Hepatocyte (in vitro differentiated cells): ENCODE data around the gene TUB. TPM values are rescaled to one million over a fixed set of nuclear protein-coding genes. Genes with fewer than 3 reads are reported as not detected.

Experiments used
- DNase-seq: peaks from one replicate; pipeline ENCODE4 v3.0.0-alpha.2; 2016; ENCODE audit warnings: low spot score
- H2AFZ ChIP-seq: fragments of 200-600 bp; sonication (generic); 2 replicates; pipeline ENCODE4 v1.6.0; 2016; ENCODE audit warnings: antibody characterized with exemption, mild to moderate bottlenecking
- H3K27ac ChIP-seq: fragments of 200-600 bp; sonication (generic); 2 replicates; pipeline ENCODE4 v1.5.1; 2016; ENCODE audit warnings: mild to moderate bottlenecking
- H3K27me3 ChIP-seq: fragments of 200-600 bp; sonication (generic); 2 replicates; pipeline ENCODE4 v1.6.1; 2016
- H3K36me3 ChIP-seq: fragments of 200-600 bp; sonication (generic); replicated peaks from 2 replicates; pipeline ENCODE4 v1.5.1; 2016; ENCODE audit warnings: low read depth; ENCODE audit not compliant: insufficient read depth
- H3K4me1 ChIP-seq: fragments of 200-600 bp; sonication (generic); 2 replicates; pipeline ENCODE4 v1.5.1; 2016; ENCODE audit warnings: mild to moderate bottlenecking, moderate library complexity; ENCODE audit not compliant: insufficient read depth
- H3K4me2 ChIP-seq: fragments of 200-600 bp; sonication (generic); 2 replicates; pipeline ENCODE4 v1.6.0; 2016
- H3K4me3 ChIP-seq: fragments of 200-600 bp; sonication (generic); 2 replicates; pipeline ENCODE4 v1.5.1; 2016; ENCODE audit warnings: mild to moderate bottlenecking
- H3K79me2 ChIP-seq: fragments of 200-600 bp; sonication (generic); 2 replicates; pipeline ENCODE4 v1.6.0; 2017; ENCODE audit warnings: mild to moderate bottlenecking
- H3K9me2 ChIP-seq: fragments of 200-600 bp; sonication (generic); replicated peaks from 2 replicates; pipeline ENCODE4 v1.6.0; 2017; ENCODE audit warnings: mild to moderate bottlenecking; ENCODE audit not compliant: insufficient read depth
- H3K9me3 ChIP-seq: fragments of 200-600 bp; sonication (generic); 2 replicates; pipeline ENCODE4 v1.5.1; 2016; ENCODE audit warnings: low read depth, mild to moderate bottlenecking
- H4K20me1 ChIP-seq: fragments of 200-600 bp; sonication (generic); 2 replicates; pipeline ENCODE4 v1.6.0; 2016; ENCODE audit warnings: mild to moderate bottlenecking; ENCODE audit not compliant: insufficient read depth, poor library complexity, severe bottlenecking
- EZH2 ChIP-seq: fragments of 200-600 bp; sonication (generic); IDR thresholded peaks from 2 replicates; pipeline ENCODE4 v1.6.1; 2016; ENCODE audit warnings: antibody characterized with exemption, mild to moderate bottlenecking, borderline replicate concordance
- EZH2phosphoT487 ChIP-seq: fragments of 200-600 bp; sonication (generic); IDR thresholded peaks from one replicate; pipeline ENCODE4 v1.6.1; 2018; ENCODE audit warnings: antibody characterized with exemption, mild to moderate bottlenecking, low read depth, moderate library complexity; ENCODE audit not compliant: unreplicated experiment, severe bottlenecking
- WGBS: methylation state at CpG from one replicate; pipeline ENCODE4 v1.1.6; 2016; ENCODE audit warnings: low lambda C conversion rate; ENCODE audit errors: missing lambda C conversion rate; 5-methylcytosine and 5-hydroxymethylcytosine counted together
- polyA plus RNA-seq: library from polyadenylated mRNA; unstranded; fragments of >200 nt; fragmentation: Nextera tagmentation; extraction: Ambion mirVana; gene quantifications from 2 replicates; pipeline ENCODE4 v1.2.1, GENCODE V29; 2016
- total RNA-seq: library from RNA; depleted of rRNA; stranded (reverse); fragments of >200 nt; gene quantifications from 2 replicates; pipeline ENCODE4 v1.2.3, GENCODE V29; 2014
- TF ChIP-seq, protein P1 (sequence below): fragments of 200-600 bp; sonication (generic); IDR thresholded peaks from 2 replicates; pipeline ENCODE4 v1.5.1; 2016; ENCODE audit warnings: antibody characterized with exemption, mild to moderate bottlenecking; ENCODE audit not compliant: poor library complexity

Gene TUB
- total and polyA plus RNA-seq, 2 experiments from 2014 or later = 5.0 to 18.7 TPM

DNA sequence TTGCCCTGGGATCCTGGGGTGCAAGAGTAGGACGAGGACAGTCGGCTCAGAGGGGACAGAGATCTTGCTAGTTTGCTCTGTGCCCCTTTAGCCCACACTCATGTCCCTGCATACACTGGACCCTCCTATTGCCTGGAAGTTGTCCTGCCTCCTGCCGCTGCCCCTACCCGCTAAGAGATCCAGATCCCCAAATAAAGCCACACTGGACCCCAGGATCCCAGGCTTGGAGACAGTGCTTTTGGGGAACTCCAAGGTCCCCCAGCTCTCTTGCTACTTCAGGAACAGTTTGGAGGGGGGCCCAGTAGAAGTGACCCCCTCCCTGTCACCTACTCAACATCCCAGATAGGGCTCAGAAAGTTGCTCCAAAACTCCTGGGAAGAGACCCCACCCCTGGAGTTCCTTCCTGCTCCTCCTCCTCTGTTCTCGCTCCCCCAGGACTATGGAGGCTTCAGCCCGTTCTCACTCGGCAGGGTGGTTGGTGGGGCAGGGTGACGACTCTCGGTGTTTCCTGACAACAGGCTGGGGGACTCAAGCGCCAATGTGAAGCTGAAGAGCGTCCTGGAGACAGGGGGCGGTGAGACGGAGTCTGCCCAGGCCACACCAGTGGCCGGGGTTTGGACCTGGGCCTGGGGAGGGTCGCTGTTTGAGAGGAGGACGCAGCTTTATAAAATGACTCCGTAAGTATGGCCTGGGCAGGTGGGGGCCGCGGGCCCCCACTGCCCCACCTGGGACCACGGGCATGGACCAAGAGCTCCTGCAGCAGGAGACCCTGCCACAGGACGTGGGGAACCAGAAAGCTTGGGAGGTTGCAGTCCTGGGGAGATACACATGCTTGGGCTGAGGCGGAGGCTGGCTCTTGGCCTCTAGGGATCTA lies 19.2 kb upstream of the TUB start:
- Histone ChIP-seq H3K4me2 (no peak overlapping the region), H3K27me3 (no peaks in the 10 kb centered on the region), H3K9me2 (no peaks in the 10 kb centered on the region), H3K27ac (no peak overlapping the region), H3K9me3 (no peaks in the 10 kb centered on the region), H3K79me2 (no peaks in the 10 kb centered on the region), H4K20me1 (no peaks in the 10 kb centered on the region), H3K4me1 (peaks cover 26% of the 10 kb centered on the region), H2AFZ (no peak overlapping the region), H3K36me3 (no peaks in the 10 kb centered on the region), H3K4me3 (no peak overlapping the region)
- WGBS = 91% methylated on average over 22 of the region's 22 CpGs
- peak; percentile 3 for DNase-seq
- TF ChIP-seq, protein P1, sequence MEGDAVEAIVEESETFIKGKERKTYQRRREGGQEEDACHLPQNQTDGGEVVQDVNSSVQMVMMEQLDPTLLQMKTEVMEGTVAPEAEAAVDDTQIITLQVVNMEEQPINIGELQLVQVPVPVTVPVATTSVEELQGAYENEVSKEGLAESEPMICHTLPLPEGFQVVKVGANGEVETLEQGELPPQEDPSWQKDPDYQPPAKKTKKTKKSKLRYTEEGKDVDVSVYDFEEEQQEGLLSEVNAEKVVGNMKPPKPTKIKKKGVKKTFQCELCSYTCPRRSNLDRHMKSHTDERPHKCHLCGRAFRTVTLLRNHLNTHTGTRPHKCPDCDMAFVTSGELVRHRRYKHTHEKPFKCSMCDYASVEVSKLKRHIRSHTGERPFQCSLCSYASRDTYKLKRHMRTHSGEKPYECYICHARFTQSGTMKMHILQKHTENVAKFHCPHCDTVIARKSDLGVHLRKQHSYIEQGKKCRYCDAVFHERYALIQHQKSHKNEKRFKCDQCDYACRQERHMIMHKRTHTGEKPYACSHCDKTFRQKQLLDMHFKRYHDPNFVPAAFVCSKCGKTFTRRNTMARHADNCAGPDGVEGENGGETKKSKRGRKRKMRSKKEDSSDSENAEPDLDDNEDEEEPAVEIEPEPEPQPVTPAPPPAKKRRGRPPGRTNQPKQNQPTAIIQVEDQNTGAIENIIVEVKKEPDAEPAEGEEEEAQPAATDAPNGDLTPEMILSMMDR = no peak
- TF ChIP-seq EZH2phosphoT487 = no peak

DNA sequence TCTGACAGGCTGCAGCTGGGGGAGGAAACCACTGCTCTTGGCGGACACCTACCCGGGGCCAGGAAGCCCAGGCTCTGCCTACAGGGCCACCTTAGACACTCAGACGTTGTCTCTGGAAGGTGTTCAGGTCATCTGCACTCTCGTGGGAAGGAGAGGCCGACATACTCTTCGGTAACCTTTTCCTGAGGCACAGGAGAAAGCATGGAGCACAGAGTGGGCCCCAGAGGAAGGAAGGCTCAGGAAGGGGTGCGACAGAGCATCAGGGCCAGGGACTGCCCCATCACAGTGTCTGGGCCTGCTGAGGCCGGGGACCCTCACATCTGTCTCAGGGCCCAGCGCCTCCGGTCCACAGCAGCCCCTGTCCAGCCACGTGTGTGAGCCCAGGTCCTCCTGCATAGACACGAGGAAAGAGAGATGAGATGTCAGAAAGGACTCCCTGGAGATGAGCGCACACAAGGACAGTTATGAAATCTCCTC lies 18.2 kb upstream of the TUB start:
- no peaks in the 10 kb centered on the region for H3K36me3 ChIP-seq
- no peaks in the 10 kb centered on the region for H3K27me3 ChIP-seq
- TF ChIP-seq EZH2 (no peak), EZH2phosphoT487 (no peak)
- TF ChIP-seq, protein P1 = no peak
- DNase-seq = no peak
- H3K9me3 ChIP-seq = no peaks in the 10 kb centered on the region
- H3K79me2 ChIP-seq = no peaks in the 10 kb centered on the region
- H4K20me1 ChIP-seq = no peaks in the 10 kb centered on the region
- H3K27ac ChIP-seq = no peak overlapping the region
- H3K9me2 ChIP-seq = no peaks in the 10 kb centered on the region
- peaks cover 17% of the 10 kb centered on the region for H3K4me1 ChIP-seq
- WGBS = 91% methylated on average over 13 of the region's 13 CpGs
- H3K4me3 ChIP-seq = no peak overlapping the region
- H3K4me2 ChIP-seq = no peak overlapping the region
- H2AFZ ChIP-seq = no peak overlapping the region

DNA sequence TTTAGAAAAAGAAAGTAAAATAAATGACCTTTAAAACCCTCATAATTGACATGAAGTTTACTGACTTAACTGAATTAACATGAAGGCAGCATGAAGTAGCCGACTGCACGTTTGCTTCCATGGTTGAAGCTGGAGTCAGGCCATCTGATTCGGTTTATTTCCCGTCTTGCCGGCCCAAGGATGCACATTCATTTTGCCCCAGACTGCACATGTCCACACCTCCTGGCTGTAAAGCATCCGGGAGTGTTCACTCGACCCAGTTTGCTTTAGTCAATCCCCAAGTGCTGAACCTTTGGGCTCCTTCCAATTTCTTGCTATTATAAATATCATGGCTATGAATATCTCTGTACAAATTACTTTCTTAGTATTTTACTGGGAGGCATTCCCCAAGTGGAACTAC lies 17.7 kb upstream of the TUB start:
- Histone ChIP-seq H3K4me2 (no peak overlapping the region), H2AFZ (no peak overlapping the region), H3K27me3 (no peaks in the 10 kb centered on the region), H4K20me1 (no peaks in the 10 kb centered on the region), H3K4me1 (peaks cover 17% of the 10 kb centered on the region), H3K9me3 (no peaks in the 10 kb centered on the region), H3K79me2 (no peaks in the 10 kb centered on the region), H3K36me3 (no peaks in the 10 kb centered on the region), H3K4me3 (no peak overlapping the region), H3K27ac (no peak overlapping the region), H3K9me2 (no peaks in the 10 kb centered on the region)
- 75% methylated on average over 7 of the region's 7 CpGs for WGBS
- peak; percentile 3 for DNase-seq
- no peak for TF ChIP-seq EZH2phosphoT487
- TF ChIP-seq, protein P1 = no peak
- no peak for TF ChIP-seq EZH2
